H1 (cell line): ENCODE results near the gene ANXA2. TPM values are rescaled to one million over a fixed set of nuclear protein-coding genes. Genes with fewer than 3 reads are reported as not detected.

ENCODE experiments used
- CTCF ChIA-PET: fragments of 300-600 bp; sonication (Branson Sonifier 250); formaldehyde crosslinking; loops from one replicate; lab custom pipeline; 2021; ENCODE audit not compliant: partially characterized antibody; lab: Charles Lee
- POLR2A ChIA-PET: fragments of 300-600 bp; sonication (Branson Sonifier 250); formaldehyde crosslinking; loops from one replicate; lab custom pipeline; 2021; ENCODE audit warnings: inconsistent platforms; ENCODE audit not compliant: partially characterized antibody; lab: Charles Lee
- DNase-seq, 2 experiments: peaks; one replicate each; pipeline versions ENCODE4 v3.0.0 to v3.0.0-alpha.2; 2010 to 2022; ENCODE audit warnings: low spot score in 2 of 2, low read depth in 1 of 2, mixed read lengths in 1 of 2
- FAIRE-seq: peaks from 2 replicates; lab custom pipeline; 2011; peaks lifted over from hg19 to GRCh38; lab: Jason Lieb, UNC
- H2AFZ ChIP-seq: 2 replicates; pipeline ENCODE4 v1.8.1; 2012; ENCODE audit warnings: low read length, inconsistent platforms
- H2AK5ac ChIP-seq: 2 replicates; pipeline ENCODE4 v1.6.1; 2013; ENCODE audit warnings: low read depth, low read length
- H2BK120ac ChIP-seq: replicated peaks from 2 replicates; pipeline ENCODE3; 2013; ENCODE audit warnings: low read depth, low read length, inconsistent platforms
- H2BK12ac ChIP-seq: 2 replicates; pipeline ENCODE4 v1.6.1; 2013; ENCODE audit warnings: low read depth, low read length
- H2BK15ac ChIP-seq: 2 replicates; pipeline ENCODE4 v1.6.1; 2013; ENCODE audit warnings: low read length
- H2BK20ac ChIP-seq: 2 replicates; pipeline ENCODE4 v1.6.1; 2013; ENCODE audit warnings: low read length
- H2BK5ac ChIP-seq: 2 replicates; pipeline ENCODE4 v1.6.1; 2013; ENCODE audit warnings: low read depth, low read length
- H3K14ac ChIP-seq: 2 replicates; pipeline ENCODE4 v1.6.1; 2013; ENCODE audit warnings: inconsistent platforms; ENCODE audit not compliant: insufficient read length
- H3K18ac ChIP-seq: 2 replicates; pipeline ENCODE4 v1.6.1; 2013; ENCODE audit warnings: low read length; ENCODE audit errors: extremely low read depth
- H3K23ac ChIP-seq: 2 replicates; pipeline ENCODE4 v1.6.1; 2013; ENCODE audit warnings: inconsistent platforms; ENCODE audit not compliant: insufficient read length
- H3K23me2 ChIP-seq: 2 replicates; pipeline ENCODE4 v1.6.1; 2013; ENCODE audit warnings: low read depth, low read length
- H3K27ac ChIP-seq: 2 replicates; pipeline ENCODE4 v1.6.1; 2011; ENCODE audit warnings: low read depth, low read length, inconsistent platforms
- H3K27me3 ChIP-seq, 4 experiments: replicated peaks in 1 of 4; 1 replicate in 1 of 4; 2 replicates in 3 of 4; pipeline versions ENCODE4 v1.6.1 to v1.8.1; 2011 to 2013; ENCODE audit warnings: low read length in 3 of 4, mild to moderate bottlenecking in 3 of 4, inconsistent platforms in 2 of 4, mixed read lengths in 2 of 4, moderate library complexity in 1 of 4; ENCODE audit not compliant: control insufficient read depth in 3 of 4, insufficient read depth in 3 of 4; ENCODE audit errors: extremely low read depth in 1 of 4
- H3K36me3 ChIP-seq, 4 experiments: 2 replicates each; pipeline versions ENCODE4 v1.6.1 to v1.8.1; 2011 to 2013; ENCODE audit warnings: mild to moderate bottlenecking in 4 of 4, low read length in 3 of 4, moderate library complexity in 2 of 4, control low read depth in 1 of 4, inconsistent platforms in 1 of 4; ENCODE audit not compliant: insufficient read depth in 4 of 4, control insufficient read depth in 2 of 4
- H3K4ac ChIP-seq: replicated peaks from 2 replicates; pipeline ENCODE3; 2013; ENCODE audit warnings: low read length, low read depth, mixed read lengths, inconsistent platforms; ENCODE audit not compliant: insufficient read length
- H3K4me1 ChIP-seq, 4 experiments: replicated peaks in 1 of 4; 1 replicate in 1 of 4; 2 replicates in 3 of 4; pipeline versions ENCODE4 v1.6.1 to v1.8.1; 2011 to 2013; ENCODE audit warnings: low read length in 3 of 4, inconsistent platforms in 2 of 4, mixed read lengths in 1 of 4; ENCODE audit not compliant: insufficient read depth in 4 of 4, control insufficient read depth in 3 of 4
- H3K4me2 ChIP-seq, 2 experiments: 2 replicates each; pipeline versions ENCODE4 v1.6.1 to v1.8.1; 2011 to 2013; ENCODE audit warnings: low read depth in 2 of 2, low read length in 2 of 2, control low read depth in 1 of 2, inconsistent platforms in 1 of 2, mild to moderate bottlenecking in 1 of 2; ENCODE audit not compliant: insufficient read depth in 1 of 2
- H3K4me3 ChIP-seq, 4 experiments: fragments of 200-600, 300-600 bp in 1 of 4; sonication (generic), shearing (Covaris generic), sonication (Bioruptor Twin) in 1 of 4; 2 replicates each; pipeline versions ENCODE4 v1.5.1 to v1.8.1; 2011 to 2016; ENCODE audit warnings: low read length in 4 of 4, low read depth in 3 of 4, control low read depth in 2 of 4, inconsistent platforms in 2 of 4, mild to moderate bottlenecking in 2 of 4, mixed read lengths in 1 of 4, moderate library complexity in 1 of 4; ENCODE audit not compliant: insufficient read depth in 2 of 4; ENCODE audit errors: extremely low read depth in 1 of 4
- H3K56ac ChIP-seq: replicated peaks from 2 replicates; pipeline ENCODE3; 2013; ENCODE audit warnings: low read depth, mild to moderate bottlenecking, mixed read lengths, low read length, inconsistent platforms; ENCODE audit not compliant: insufficient read length
- H3K79me1 ChIP-seq: 2 replicates; pipeline ENCODE4 v1.6.1; 2013; ENCODE audit warnings: low read depth, low read length, control low read depth
- H3K79me2 ChIP-seq, 2 experiments: 2 replicates each; pipeline versions ENCODE4 v1.6.1 to v1.8.1; 2012 to 2013; ENCODE audit warnings: low read length in 2 of 2, mild to moderate bottlenecking in 2 of 2, inconsistent platforms in 1 of 2; ENCODE audit not compliant: insufficient read depth in 2 of 2, control insufficient read depth in 1 of 2
- H3K9ac ChIP-seq, 4 experiments: replicated peaks in 1 of 4; 1 replicate in 1 of 4; 2 replicates in 3 of 4; pipeline versions ENCODE4 v1.6.1 to v1.8.1; 2011 to 2013; ENCODE audit warnings: low read depth in 3 of 4, low read length in 3 of 4, control low read depth in 2 of 4, mild to moderate bottlenecking in 2 of 4, moderate library complexity in 2 of 4, inconsistent platforms in 1 of 4; ENCODE audit errors: extremely low read depth in 1 of 4
- H3K9me3 ChIP-seq, 2 experiments: 2 replicates each; pipeline versions ENCODE4 v1.6.1 to v1.8.1; 2012 to 2013; ENCODE audit warnings: mild to moderate bottlenecking in 2 of 2, moderate library complexity in 2 of 2, control low read depth in 1 of 2, inconsistent platforms in 1 of 2, low read depth in 1 of 2, low read length in 1 of 2, mixed read lengths in 1 of 2; ENCODE audit not compliant: insufficient read depth in 2 of 2
- H4K20me1 ChIP-seq, 2 experiments: replicated peaks in 1 of 2; 2 replicates each; pipeline versions ENCODE3 to v1.8.1; 2011 to 2013; ENCODE audit warnings: inconsistent platforms in 2 of 2, low read length in 2 of 2, mild to moderate bottlenecking in 1 of 2; ENCODE audit not compliant: insufficient read depth in 2 of 2, control insufficient read depth in 1 of 2
- H4K5ac ChIP-seq: 2 replicates; pipeline ENCODE4 v1.6.1; 2013; ENCODE audit warnings: low read length, low read depth, mixed read lengths, inconsistent platforms; ENCODE audit not compliant: insufficient read length
- H4K8ac ChIP-seq: 2 replicates; pipeline ENCODE4 v1.8.0; 2013; ENCODE audit warnings: mild to moderate bottlenecking, moderate library complexity, low read length, inconsistent platforms; ENCODE audit not compliant: insufficient read depth; ENCODE audit errors: extremely low read depth
- H4K91ac ChIP-seq: replicated peaks from 2 replicates; pipeline ENCODE3; 2013; ENCODE audit warnings: low read length, mixed read lengths, inconsistent platforms; ENCODE audit not compliant: insufficient read length
- ATF2 ChIP-seq: IDR thresholded peaks from 2 replicates; pipeline ENCODE4 v1.6.1; 2012; ENCODE audit warnings: low read length, inconsistent platforms
- CBX8 ChIP-seq: fragments of 300-800, 300-1000 bp; sonication (generic); IDR thresholded peaks from 2 replicates; pipeline ENCODE4 v1.7.1; 2016; ENCODE audit warnings: low read depth, low read length, borderline replicate concordance
- EP300 ChIP-seq, 2 experiments: IDR thresholded peaks; 1 replicate in 1 of 2; 2 replicates in 1 of 2; pipeline ENCODE4 v1.6.1; 2011 to 2012; ENCODE audit warnings: low read depth in 2 of 2, low read length in 2 of 2, mild to moderate bottlenecking in 2 of 2, borderline replicate concordance in 1 of 2, inconsistent platforms in 1 of 2, moderate library complexity in 1 of 2
- KDM5A ChIP-seq: fragments of 200-600 bp; IDR thresholded peaks from 2 replicates; pipeline ENCODE4 v1.7.1; 2012; ENCODE audit warnings: mild to moderate bottlenecking, low read length, inconsistent platforms, mixed read lengths
- NRF1 ChIP-seq: IDR thresholded peaks from 2 replicates; pipeline ENCODE4 v1.6.1; 2011; ENCODE audit warnings: mild to moderate bottlenecking, low read depth, low read length, improper control_type of control experiment
- SIN3A ChIP-seq, 2 experiments: IDR thresholded peaks in 1 of 2; conservative IDR thresholded peaks in 1 of 2; 2 replicates each; pipeline ENCODE4 v1.6.1; 2011 to 2012; ENCODE audit warnings: low read length in 2 of 2, improper control_type of control experiment in 1 of 2, low read depth in 1 of 2, mild to moderate bottlenecking in 1 of 2
- SIX5 ChIP-seq: IDR thresholded peaks from 2 replicates; pipeline ENCODE4 v1.6.1; 2011; ENCODE audit warnings: mild to moderate bottlenecking, low read depth, low read length
- TAF1 ChIP-seq: IDR thresholded peaks from 2 replicates; pipeline ENCODE4 v1.6.1; 2011; ENCODE audit warnings: mild to moderate bottlenecking, low read depth, low read length
- YY1 ChIP-seq: IDR thresholded peaks from 2 replicates; pipeline ENCODE4 v1.6.1; 2011; ENCODE audit warnings: low read depth, mild to moderate bottlenecking, low read length
- WGBS, 2 experiments: shearing (Covaris generic) in 1 of 2; methylation state at CpG; one replicate each; pipeline versions ENCODE4 v1.1.6 to v1.1.7; 2013 to 2015; ENCODE audit warnings: low lambda C conversion rate in 2 of 2, mixed read lengths in 2 of 2, inconsistent platforms in 1 of 2, low coverage in 1 of 2, missing lambda C conversion rate in 1 of 2; ENCODE audit not compliant: insufficient replicate concordance in 2 of 2, insufficient coverage in 1 of 2, insufficient read length in 1 of 2; ENCODE audit errors: extremely low coverage in 1 of 2, missing lambda C conversion rate in 1 of 2; 5-methylcytosine and 5-hydroxymethylcytosine counted together
- polyA plus RNA-seq, 7 experiments: library from polyadenylated mRNA; depleted of rRNA in 3 of 7; stranded (reverse) in 5 of 7; unstranded in 2 of 7; fragments of >200 nt in 5 of 7; fragments of 200-250 nt in 2 of 7; gene quantifications; 1 replicate in 5 of 7; 2 replicates in 1 of 7; 4 replicates in 1 of 7; pipeline versions ENCODE4 v1.2.1 to v1.2.3, GENCODE V29; 2011 to 2013; ENCODE audit warnings: missing spikeins in 2 of 7, mixed read lengths in 2 of 7
- total RNA-seq: library from RNA; stranded (reverse); fragmentation: NEBNext Ultra II Directional; extraction: Animal tissue kit (Norgen Biotek cat#: 25700); gene quantifications from 2 replicates; pipeline ENCODE4 v1.2.1, GENCODE V29; 2021

The ANXA2 gene
- total and polyA plus RNA-seq, 2 of the 8 experiments (the other 6 are each of a cell fraction or from before 2014, with no cell fraction given): 178 to 217 TPM

GRCh38 chr15:60371175-60372051 lies 26.4 kb downstream of the ANXA2 start:
- Histone ChIP-seq H3K23me2 (no peaks in the 10 kb centered on the region), H3K36me3 (no peaks in the 10 kb centered on the region; a peak in 2 of 8 replicates)
- TF ChIP-seq YY1 (no peak), NRF1 (no peak), TAF1 (no peak), EP300 (IDR thresholded peaks at IDR 0.05; ENCODE audit: borderline replicate concordance in 1 of 2, low read depth in 2 of 2, low read length in 2 of 2) (no peak), ATF2 (no peak), KDM5A (no peak), CBX8 (no peak), SIN3A (conservative IDR thresholded peaks at IDR 0.05 in 1 of 2, IDR thresholded peaks at IDR 0.05 in 1 of 2; ENCODE audit: low read depth in 1 of 2, low read length in 2 of 2) (no peak), SIX5 (no peak)

More at GRCh38 chr15:60371175-60372051, 26.4 kb downstream of the ANXA2 start:
- WGBS, 2 experiments: 91% methylated on average over 20 of the region's 20 CpGs; no CpG with 5 or more reads in 1 of the 2 experiments
- FAIRE-seq (no peak), DNase-seq (no peak)
- H3K4me1 ChIP-seq: peaks cover 2 to 5% (median 5%) of the 10 kb centered on the region in 4 experiments; a peak in 5 of 7 replicates
- no peak overlapping the region for H3K4me3 ChIP-seq
- H2BK5ac ChIP-seq: no peak overlapping the region
- no peak overlapping the region for H3K4ac ChIP-seq
- H3K4me2 ChIP-seq: no peak overlapping the region
- H4K91ac ChIP-seq: no peak overlapping the region
- no peak overlapping the region for H4K5ac ChIP-seq
- no peak overlapping the region for H3K18ac ChIP-seq
- H3K79me1 ChIP-seq: peaks cover 3% of the 10 kb centered on the region; the same call in 1 of the 2 replicates
- H3K27ac ChIP-seq: no peak overlapping the region
- H3K56ac ChIP-seq: no peak overlapping the region
- no peaks in the 10 kb centered on the region; a peak in 1 of 4 replicates for H3K9me3 ChIP-seq
- no peak overlapping the region for H2BK120ac ChIP-seq
- H3K27me3 ChIP-seq: no peaks in the 10 kb centered on the region
- no peak overlapping the region for H2BK12ac ChIP-seq
- H3K79me2 ChIP-seq: no peaks in the 10 kb centered on the region
- no peaks in the 10 kb centered on the region for H4K20me1 ChIP-seq
- H3K9ac ChIP-seq: no peak overlapping the region
- H3K23ac ChIP-seq: no peak overlapping the region
- no peak overlapping the region for H2AK5ac ChIP-seq
- no peak overlapping the region for H4K8ac ChIP-seq
- ChIA-PET POLR2A (interaction anchor here (1.4 kb wide), 1 partner anchor 27 kb away, joined by 4 read pairs; no protein-coding TSS in a partner anchor), CTCF (interaction anchor here (0.7 to 5.2 kb wide), 2 partner anchors 11 to 14 kb away, joined by 3 to 38 read pairs; no protein-coding TSS in a partner anchor)
- H2BK15ac ChIP-seq: no peak overlapping the region
- H3K14ac ChIP-seq: no peak overlapping the region
- H2AFZ ChIP-seq: no peak overlapping the region
- no peak overlapping the region for H2BK20ac ChIP-seq
